Tibial nerve (tissue), 4 donors: Measurements from ENCODE around the gene SLC23A2. TPM values are rescaled to one million over a fixed set of nuclear protein-coding genes. Genes with fewer than 3 reads are reported as not detected.

Experiments used
- DNase-seq, 2 donors: peaks; one replicate each; pipeline ENCODE4 v3.0.0-alpha.2; 2019; ENCODE audit warnings: low spot score in 2 of 2
- H3K27ac ChIP-seq, 4 donors: fragments of 200-600 bp; sonication (generic) in 3 of 4; one replicate each; pipeline ENCODE4 v1.5.1; 2017 to 2019; ENCODE audit warnings: mild to moderate bottlenecking in 1 of 4
- H3K27me3 ChIP-seq, 2 donors: fragments of 200-600 bp; sonication (generic) in 1 of 2; one replicate each; pipeline versions ENCODE4 v1.5.1 to v1.6.0; 2017 to 2019
- H3K36me3 ChIP-seq, 3 donors: fragments of 200-600 bp; sonication (generic); one replicate each; pipeline ENCODE4 v1.5.1; 2018 to 2019
- H3K4me1 ChIP-seq, 4 donors: fragments of 200-600 bp; sonication (generic) in 3 of 4; one replicate each; pipeline ENCODE4 v1.5.1; 2017 to 2019
- H3K4me3 ChIP-seq, 4 donors: fragments of 200-600 bp; sonication (generic) in 3 of 4; one replicate each; pipeline ENCODE4 v1.5.1; 2017 to 2019; ENCODE audit warnings: mild to moderate bottlenecking in 1 of 4, moderate library complexity in 1 of 4
- H3K9me3 ChIP-seq, 4 donors: fragments of 200-600 bp; sonication (generic) in 3 of 4; one replicate each; pipeline ENCODE4 v1.5.1; 2017 to 2019
- CTCF ChIP-seq, 5 experiments: fragments of 200-600 bp in 3 of 5; fragments of 450-650 bp in 2 of 5; sonication (generic) in 3 of 5; IDR thresholded peaks; one replicate each; pipeline ENCODE4 v1.5.1; 2016 to 2019; ENCODE audit warnings: antibody characterized with exemption in 5 of 5, mild to moderate bottlenecking in 3 of 5, moderate library complexity in 2 of 5
- EP300 ChIP-seq, 2 donors: sonication (generic); formaldehyde crosslinking; IDR thresholded peaks; one replicate each; pipeline ENCODE4 v1.6.1; 2017; ENCODE audit warnings: antibody characterized with exemption in 2 of 2, mild to moderate bottlenecking in 1 of 2
- POLR2A ChIP-seq, 2 donors: fragments of 450-650 bp; IDR thresholded peaks; one replicate each; pipeline ENCODE4 v1.6.1; 2017; ENCODE audit warnings: antibody characterized with exemption in 2 of 2, mild to moderate bottlenecking in 2 of 2, moderate library complexity in 2 of 2
- WGBS, 2 donors: methylation state at CpG; one replicate each; pipeline ENCODE4 v1.1.5; 2018; 5-methylcytosine and 5-hydroxymethylcytosine counted together
- total RNA-seq, 4 donors: library from RNA; depleted of rRNA; stranded (reverse); fragments of >200 nt; gene quantifications; one replicate each; pipeline ENCODE4 v1.1.0, GENCODE V29; 2016

SLC23A2 gene
- total RNA-seq, 4 donors from 2014 or later = 30.6 to 48.5 (median 40.6) TPM

DNA sequence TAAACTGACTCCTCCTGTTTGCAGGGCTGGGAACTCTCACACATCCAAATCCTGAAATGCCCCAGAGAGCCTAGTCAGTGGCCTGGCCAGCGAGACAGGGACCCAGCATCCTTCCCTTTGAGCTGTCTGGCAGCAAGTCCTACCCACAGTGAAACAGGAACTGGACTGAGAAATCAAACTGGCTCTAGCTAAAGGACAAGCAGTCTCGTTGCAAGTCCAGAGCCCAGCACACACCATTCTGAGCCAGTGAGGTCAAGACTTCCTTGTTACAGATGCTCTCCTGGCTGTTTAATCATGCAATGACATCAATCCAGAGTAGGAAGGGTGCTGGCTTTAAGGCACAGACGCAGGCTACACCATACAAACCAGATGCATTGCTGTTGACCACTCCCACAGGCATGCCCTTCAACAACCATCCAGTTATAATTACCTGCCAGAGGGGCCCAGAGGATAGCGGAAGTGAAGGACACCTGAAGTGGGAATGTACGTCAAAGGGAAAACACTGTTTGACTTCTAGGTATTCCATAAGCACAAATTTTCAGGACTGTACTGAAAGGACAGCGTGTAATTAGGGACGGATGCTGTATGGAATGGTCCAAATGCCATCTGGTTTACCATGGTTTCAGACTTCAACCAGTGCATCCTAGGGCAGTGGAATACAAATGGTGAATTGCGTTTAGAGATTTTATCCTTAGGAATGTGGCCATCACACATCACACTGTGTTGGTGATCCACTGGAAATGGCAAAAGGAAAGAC, 114.4 kb downstream of the SLC23A2 start:
- Histone ChIP-seq H3K9me3 (no peaks in the 10 kb centered on the region), H3K27ac (no peak overlapping the region), H3K4me3 (no peak overlapping the region), H3K36me3 (peaks cover 0 to 68% (median 0%) of the 10 kb centered on the region in 3 donors), H3K4me1 (no peaks in the 10 kb centered on the region), H3K27me3 (no peaks in the 10 kb centered on the region)
- no peak for TF ChIP-seq EP300 (IDR thresholded peaks at IDR 0.05)
- no peak for TF ChIP-seq POLR2A (IDR thresholded peaks at IDR 0.05)
- no peak for DNase-seq
- 78 to 83% methylated on average over 8 of the region's 8 CpGs for WGBS, 2 donors

GRCh38 chr20:4885877-4886276, 115.4 kb downstream of the SLC23A2 start:
- Histone ChIP-seq H3K4me1 (no peaks in the 10 kb centered on the region), H3K36me3 (peaks cover 0 to 65% (median 0%) of the 10 kb centered on the region in 3 donors), H3K9me3 (no peaks in the 10 kb centered on the region), H3K4me3 (no peak overlapping the region), H3K27me3 (no peaks in the 10 kb centered on the region), H3K27ac (no peak overlapping the region)
- DNase-seq = no peak
- TF ChIP-seq EP300 (IDR thresholded peaks at IDR 0.05) (no peak), POLR2A (IDR thresholded peaks at IDR 0.05) (no peak), CTCF (IDR thresholded peaks at IDR 0.05) (no peak)
- WGBS, 2 donors = 77 to 85% methylated on average over 8 of the region's 8 CpGs

DNA sequence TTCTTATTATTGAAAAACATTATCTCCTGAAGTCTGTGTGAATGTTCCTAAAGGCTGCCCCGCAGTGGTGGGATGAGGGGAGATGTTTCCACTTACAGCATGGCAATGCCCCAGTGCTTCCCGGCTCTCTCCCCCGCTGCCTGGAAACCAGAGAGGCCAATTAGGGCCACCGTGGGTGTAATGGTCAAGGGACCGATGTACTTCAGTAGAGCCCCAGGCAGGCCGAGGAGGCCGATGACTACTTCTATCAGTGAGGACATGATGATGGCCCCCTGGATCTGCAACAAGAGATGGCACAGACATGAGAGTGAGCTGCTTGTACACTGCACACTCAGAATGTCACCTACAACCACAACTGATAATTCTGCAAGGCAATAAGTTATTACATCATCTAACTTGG, 117.8 kb downstream of the SLC23A2 start:
- no peak for TF ChIP-seq CTCF (IDR thresholded peaks at IDR 0.05)
- TF ChIP-seq EP300 (IDR thresholded peaks at IDR 0.05) = no peak
- TF ChIP-seq POLR2A (IDR thresholded peaks at IDR 0.05) = no peak
- H3K9me3 ChIP-seq = no peaks in the 10 kb centered on the region
- H3K4me1 ChIP-seq = peaks cover 0 to 4% (median 2%) of the 10 kb centered on the region in 4 donors
- H3K4me3 ChIP-seq = no peak overlapping the region
- no peak overlapping the region for H3K27ac ChIP-seq
- peaks cover 0 to 48% (median 0%) of the 10 kb centered on the region in 3 donors for H3K36me3 ChIP-seq
- 62 to 80% methylated on average over 7 of the region's 7 CpGs for WGBS, 2 donors
- DNase-seq = no peak
- no peaks in the 10 kb centered on the region for H3K27me3 ChIP-seq

DNA sequence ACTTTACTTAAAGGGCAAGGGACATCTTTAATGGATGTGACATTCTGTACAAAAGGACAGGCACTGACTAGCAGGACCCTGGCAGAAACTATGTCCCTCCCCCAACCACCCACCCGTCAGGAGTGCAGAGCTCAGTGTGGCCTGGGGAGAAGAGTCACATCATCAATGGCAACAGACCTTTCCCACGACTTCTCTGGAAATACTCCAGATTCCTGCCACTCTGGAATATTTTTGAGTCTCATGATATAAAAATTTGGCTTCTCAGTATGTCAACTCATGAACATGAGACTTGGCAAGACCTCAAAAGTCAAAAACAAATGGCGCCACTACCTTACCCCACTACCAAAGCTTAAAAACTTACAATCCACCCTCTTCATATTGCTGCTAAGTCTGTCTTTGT, 118.3 kb downstream of the SLC23A2 start:
- Histone ChIP-seq H3K36me3 (peaks cover 0 to 44% (median 0%) of the 10 kb centered on the region in 3 donors), H3K4me1 (peaks cover 0 to 4% (median 2%) of the 10 kb centered on the region in 4 donors), H3K27me3 (no peaks in the 10 kb centered on the region), H3K27ac (no peak overlapping the region), H3K4me3 (no peak overlapping the region), H3K9me3 (no peaks in the 10 kb centered on the region)
- WGBS, 2 donors = 45 to 50% methylated on average over 3 of the region's 3 CpGs
- TF ChIP-seq POLR2A (IDR thresholded peaks at IDR 0.05) (no peak), EP300 (IDR thresholded peaks at IDR 0.05) (no peak), CTCF (IDR thresholded peaks at IDR 0.05) (no peak)
- DNase-seq = no peak

DNA sequence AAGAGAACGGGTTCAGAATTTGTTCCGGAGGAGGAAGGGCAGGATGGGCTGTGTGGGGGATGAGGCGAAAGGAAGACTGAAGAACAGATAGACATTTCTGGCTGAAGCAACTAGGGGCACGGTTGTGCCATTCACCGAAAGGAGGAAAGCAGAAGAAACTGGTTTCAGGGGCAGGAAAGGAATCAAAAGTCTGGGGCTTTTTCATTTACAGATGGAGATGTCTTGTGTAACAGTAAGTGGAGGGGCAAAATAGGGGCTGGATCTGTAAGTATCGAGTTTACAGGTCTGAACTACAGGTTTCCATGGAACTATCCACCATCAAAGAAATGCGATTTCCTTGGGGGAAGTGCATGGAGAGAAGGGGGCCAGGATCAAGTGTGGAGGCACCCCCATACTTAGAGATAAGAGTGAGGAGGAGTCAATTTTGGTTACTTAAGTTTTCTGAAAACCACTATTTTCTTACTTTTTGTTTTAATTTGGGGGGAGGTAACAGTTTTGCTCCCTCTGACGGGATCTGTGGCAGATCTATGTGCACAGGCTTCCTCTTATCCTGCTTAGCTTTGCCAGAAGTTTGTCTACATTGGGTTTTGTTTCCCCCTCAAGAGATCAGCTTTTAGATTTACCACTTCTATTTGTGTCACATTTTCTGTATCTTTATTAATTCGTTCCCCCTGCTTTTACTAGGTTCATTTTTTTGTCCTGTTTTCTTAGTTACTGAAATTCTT, 120.1 kb downstream of the SLC23A2 start:
- no peak overlapping the region for H3K27ac ChIP-seq
- no peak overlapping the region for H3K4me3 ChIP-seq
- H3K36me3 ChIP-seq = peaks cover 0 to 34% (median 0%) of the 10 kb centered on the region in 3 donors
- DNase-seq = no peak
- peaks cover 0 to 4% (median 2%) of the 10 kb centered on the region in 4 donors for H3K4me1 ChIP-seq
- H3K27me3 ChIP-seq = no peaks in the 10 kb centered on the region
- TF ChIP-seq CTCF (IDR thresholded peaks at IDR 0.05) = no peak
- TF ChIP-seq POLR2A (IDR thresholded peaks at IDR 0.05) = no peak
- TF ChIP-seq EP300 (IDR thresholded peaks at IDR 0.05) = no peak
- 86 to 88% methylated on average over 9 of the region's 9 CpGs for WGBS, 2 donors
- H3K9me3 ChIP-seq = no peaks in the 10 kb centered on the region
